Measurements from ENCODE around the gene RASA3. TPM values are rescaled to one million over a fixed set of nuclear protein-coding genes. Genes with fewer than 3 reads are reported as not detected.
A peak's percentile ranks its signal among the peaks of the same experiment; 100 is the strongest.

Gene RASA3
- total RNA-seq, 1 donor from 2014 or later = 2.9 TPM

DNA sequence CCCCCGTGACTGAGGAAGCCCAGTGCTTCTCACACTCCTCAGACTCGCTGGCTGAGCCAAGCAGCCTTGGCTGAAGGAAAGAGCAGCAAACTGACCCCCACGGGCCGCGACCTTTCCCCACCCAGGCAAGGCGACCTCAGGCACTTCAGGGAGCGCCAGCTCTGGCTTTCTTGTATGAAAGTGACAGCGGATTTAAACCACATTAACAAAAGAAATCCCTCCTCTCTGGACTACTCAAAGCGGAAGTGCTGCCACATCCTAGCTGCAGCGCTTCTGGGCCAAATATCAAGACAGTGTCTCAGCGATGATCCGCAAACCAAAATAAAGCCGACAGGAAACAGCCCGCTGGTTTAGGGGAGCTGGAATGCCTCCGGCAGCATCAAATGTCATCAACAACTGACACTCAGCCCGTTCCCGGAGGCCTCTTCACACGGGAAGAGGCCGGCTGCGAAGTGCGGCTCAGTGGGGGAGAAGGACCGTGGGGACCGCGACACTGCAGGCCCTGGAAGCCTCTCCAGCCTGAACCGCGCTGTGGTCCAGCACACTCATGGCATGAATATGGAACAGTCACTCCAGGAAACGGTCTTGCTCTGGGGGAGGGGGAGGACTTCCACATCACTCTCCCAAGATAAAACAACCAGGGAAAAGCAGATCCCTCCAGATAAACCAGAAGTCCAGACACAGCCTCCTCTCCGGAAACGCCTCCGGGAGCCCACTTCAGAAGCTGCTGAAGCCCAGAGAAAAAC is 1.4 kb downstream of the RASA3 start:
- peak overlapping the region; percentile 98 for H3K4me3 Mint-ChIP-seq
- peaks cover 44% of the 10 kb centered on the region for H3K27me3 ChIP-seq
- H3K9ac ChIP-seq = no peak overlapping the region
- H3K9me3 ChIP-seq (ENCODE audit: low read depth) = no peaks in the 10 kb centered on the region
- peak overlapping the region; percentile 3 for H2AFZ ChIP-seq (replicated peaks)
- H3K9me3 Mint-ChIP-seq = no peaks in the 10 kb centered on the region
- H3K4me3 ChIP-seq = peak overlapping the region; percentile 77
- H3K36me3 ChIP-seq = no peaks in the 10 kb centered on the region
- H3K36me3 Mint-ChIP-seq = peaks cover 4% of the 10 kb centered on the region
- peaks cover 13% of the 10 kb centered on the region for H3K27me3 Mint-ChIP-seq (ENCODE audit: insufficient read depth, low read depth)
- peaks cover 27% of the 10 kb centered on the region for H4K20me1 ChIP-seq (ENCODE audit: low read depth)
- peak; percentile 68 for DNase-seq (ENCODE audit: low spot score)
- H3K27ac ChIP-seq = no peak overlapping the region
- no peaks in the 10 kb centered on the region for H3K79me2 ChIP-seq (ENCODE audit: low read depth)
- peak overlapping the region; percentile 84 for H3K27ac Mint-ChIP-seq
- peaks cover 37% of the 10 kb centered on the region for H3K4me1 ChIP-seq
- peaks cover 72% of the 10 kb centered on the region for H3K4me1 Mint-ChIP-seq
- peak; percentile 10 for TF ChIP-seq EZH2 (IDR thresholded peaks at IDR 0.05)
- TF ChIP-seq EZH2phosphoT487 (IDR thresholded peaks at IDR 0.05) = peak; percentile 21
- TF ChIP-seq, protein P1, sequence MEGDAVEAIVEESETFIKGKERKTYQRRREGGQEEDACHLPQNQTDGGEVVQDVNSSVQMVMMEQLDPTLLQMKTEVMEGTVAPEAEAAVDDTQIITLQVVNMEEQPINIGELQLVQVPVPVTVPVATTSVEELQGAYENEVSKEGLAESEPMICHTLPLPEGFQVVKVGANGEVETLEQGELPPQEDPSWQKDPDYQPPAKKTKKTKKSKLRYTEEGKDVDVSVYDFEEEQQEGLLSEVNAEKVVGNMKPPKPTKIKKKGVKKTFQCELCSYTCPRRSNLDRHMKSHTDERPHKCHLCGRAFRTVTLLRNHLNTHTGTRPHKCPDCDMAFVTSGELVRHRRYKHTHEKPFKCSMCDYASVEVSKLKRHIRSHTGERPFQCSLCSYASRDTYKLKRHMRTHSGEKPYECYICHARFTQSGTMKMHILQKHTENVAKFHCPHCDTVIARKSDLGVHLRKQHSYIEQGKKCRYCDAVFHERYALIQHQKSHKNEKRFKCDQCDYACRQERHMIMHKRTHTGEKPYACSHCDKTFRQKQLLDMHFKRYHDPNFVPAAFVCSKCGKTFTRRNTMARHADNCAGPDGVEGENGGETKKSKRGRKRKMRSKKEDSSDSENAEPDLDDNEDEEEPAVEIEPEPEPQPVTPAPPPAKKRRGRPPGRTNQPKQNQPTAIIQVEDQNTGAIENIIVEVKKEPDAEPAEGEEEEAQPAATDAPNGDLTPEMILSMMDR (IDR thresholded peaks at IDR 0.05) = no peak
- H3K4me2 ChIP-seq = peak overlapping the region; percentile 97
- H3F3A ChIP-seq (ENCODE audit: low read depth) = peaks cover 25% of the 10 kb centered on the region

DNA sequence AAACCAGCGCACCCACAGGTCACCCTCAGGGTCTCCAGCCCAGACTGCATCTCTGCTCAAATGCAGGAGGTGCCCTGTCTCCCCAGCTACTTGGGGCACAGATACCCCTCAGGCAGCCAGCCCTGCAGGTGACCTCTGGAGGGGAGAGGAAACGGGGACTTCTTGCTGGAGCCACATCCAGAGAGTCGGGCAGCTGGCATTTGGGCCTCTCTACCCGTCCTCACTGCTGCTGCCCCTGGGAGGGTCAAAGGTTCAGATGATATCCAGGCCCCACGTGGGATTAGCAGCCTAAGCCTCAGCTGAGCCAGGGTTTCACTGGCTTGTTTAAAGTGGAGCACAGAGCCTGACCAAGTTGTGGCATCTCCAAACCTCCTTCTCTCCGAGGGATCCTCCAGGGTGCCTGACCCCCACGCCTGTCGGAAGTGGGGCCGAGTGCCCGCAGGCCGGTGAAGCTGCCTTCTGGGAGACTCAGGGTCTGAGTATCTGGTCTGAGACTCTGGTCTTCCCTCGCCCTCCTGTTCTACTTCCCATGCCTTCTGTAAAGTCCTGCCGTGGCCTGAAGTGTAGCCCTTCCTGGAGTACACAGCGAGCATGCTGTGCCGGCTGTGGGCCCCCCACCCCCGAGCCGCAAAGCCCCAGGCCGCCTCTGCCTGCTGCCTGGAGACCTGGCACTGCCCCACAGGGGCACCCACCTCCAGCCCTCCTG is 2.1 kb downstream of the RASA3 start:
- TF ChIP-seq, protein P1 (IDR thresholded peaks at IDR 0.05) = no peak
- no peak for TF ChIP-seq EZH2phosphoT487 (IDR thresholded peaks at IDR 0.05)
- TF ChIP-seq EZH2 (IDR thresholded peaks at IDR 0.05) = no peak
- H3K36me3 Mint-ChIP-seq = peaks cover 4% of the 10 kb centered on the region
- peak; percentile 57 for DNase-seq (ENCODE audit: low spot score)
- Histone ChIP-seq H3K36me3 (no peaks in the 10 kb centered on the region), H3K4me1 (peaks cover 37% of the 10 kb centered on the region), H4K20me1 (ENCODE audit: low read depth) (peaks cover 27% of the 10 kb centered on the region), H3F3A (ENCODE audit: low read depth) (peaks cover 22% of the 10 kb centered on the region), H3K27ac (no peak overlapping the region), H3K9ac (no peak overlapping the region), H3K4me2 (peak overlapping the region; percentile 97), H3K27me3 (peaks cover 44% of the 10 kb centered on the region), H3K9me3 (ENCODE audit: low read depth) (no peaks in the 10 kb centered on the region), H2AFZ (replicated peaks) (no peak overlapping the region), H3K4me3 (peak overlapping the region; percentile 77), H3K79me2 (ENCODE audit: low read depth) (no peaks in the 10 kb centered on the region)
- H3K4me1 Mint-ChIP-seq = peaks cover 71% of the 10 kb centered on the region
- H3K4me3 Mint-ChIP-seq = peak overlapping the region; percentile 98
- peaks cover 13% of the 10 kb centered on the region for H3K27me3 Mint-ChIP-seq (ENCODE audit: insufficient read depth, low read depth)
- H3K27ac Mint-ChIP-seq = no peak overlapping the region
- no peaks in the 10 kb centered on the region for H3K9me3 Mint-ChIP-seq

DNA sequence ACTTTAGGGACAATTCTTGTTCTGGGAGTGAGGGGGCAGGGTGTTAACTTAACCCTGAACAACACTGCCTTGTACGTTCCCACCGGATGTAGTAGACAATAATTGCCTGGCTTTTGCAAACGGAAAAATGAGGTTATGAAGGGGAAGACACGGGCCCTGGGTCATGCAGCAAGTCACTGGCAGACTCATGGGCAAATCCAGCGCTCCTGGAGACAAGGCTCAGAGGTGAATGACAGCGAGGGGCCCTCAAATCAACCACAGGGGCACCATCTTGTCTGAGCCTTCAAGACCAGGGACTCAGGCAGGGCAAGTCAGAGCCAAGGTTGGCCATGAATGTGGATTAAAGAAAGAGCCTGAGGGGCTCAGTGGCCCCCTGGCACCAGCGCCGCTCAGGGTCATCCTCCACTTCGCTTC is 2.8 kb downstream of the RASA3 start:
- peaks cover 44% of the 10 kb centered on the region for H3K27me3 ChIP-seq
- H3K27ac Mint-ChIP-seq = peak overlapping the region; percentile 80
- no peak overlapping the region for H3K4me2 ChIP-seq
- no peak overlapping the region for H3K4me3 ChIP-seq
- peaks cover 4% of the 10 kb centered on the region for H3K36me3 Mint-ChIP-seq
- peaks cover 30% of the 10 kb centered on the region for H3K4me1 ChIP-seq
- H3K4me3 Mint-ChIP-seq = peak overlapping the region; percentile 98
- no peaks in the 10 kb centered on the region for H3K9me3 Mint-ChIP-seq
- H4K20me1 ChIP-seq (ENCODE audit: low read depth) = peaks cover 27% of the 10 kb centered on the region
- H2AFZ ChIP-seq (replicated peaks) = no peak overlapping the region
- H3K4me1 Mint-ChIP-seq = peaks cover 71% of the 10 kb centered on the region
- no peaks in the 10 kb centered on the region for H3K9me3 ChIP-seq (ENCODE audit: low read depth)
- H3K27me3 Mint-ChIP-seq (ENCODE audit: insufficient read depth, low read depth) = peaks cover 11% of the 10 kb centered on the region
- H3K27ac ChIP-seq = no peak overlapping the region
- H3F3A ChIP-seq (ENCODE audit: low read depth) = peaks cover 16% of the 10 kb centered on the region
- no peak overlapping the region for H3K9ac ChIP-seq
- TF ChIP-seq, protein P1 (IDR thresholded peaks at IDR 0.05) = no peak
- TF ChIP-seq EZH2 (IDR thresholded peaks at IDR 0.05) (no peak), EZH2phosphoT487 (IDR thresholded peaks at IDR 0.05) (no peak)
- no peaks in the 10 kb centered on the region for H3K79me2 ChIP-seq (ENCODE audit: low read depth)
- H3K36me3 ChIP-seq = no peaks in the 10 kb centered on the region
- no peak for DNase-seq (ENCODE audit: low spot score)

Measured in neural progenitor cell (in vitro differentiated cells).